Astrocyte (in vitro differentiated cells and primary cell): ENCODE results near the gene IRAK1.

Experiments used
- EZH2 ChIP-seq: IDR thresholded peaks from 2 replicates; pipeline ENCODE4 v1.6.1; 2012; ENCODE audit warnings: mild to moderate bottlenecking, low read length, inconsistent platforms; ENCODE audit not compliant: insufficient read depth
- TF ChIP-seq, protein P1 (sequence below): IDR thresholded peaks from 2 replicates; pipeline ENCODE4 v1.5.1; 2011; ENCODE audit warnings: low read depth, mild to moderate bottlenecking, inconsistent platforms, low read length, moderate library complexity; ENCODE audit not compliant: insufficient read depth

DNA sequence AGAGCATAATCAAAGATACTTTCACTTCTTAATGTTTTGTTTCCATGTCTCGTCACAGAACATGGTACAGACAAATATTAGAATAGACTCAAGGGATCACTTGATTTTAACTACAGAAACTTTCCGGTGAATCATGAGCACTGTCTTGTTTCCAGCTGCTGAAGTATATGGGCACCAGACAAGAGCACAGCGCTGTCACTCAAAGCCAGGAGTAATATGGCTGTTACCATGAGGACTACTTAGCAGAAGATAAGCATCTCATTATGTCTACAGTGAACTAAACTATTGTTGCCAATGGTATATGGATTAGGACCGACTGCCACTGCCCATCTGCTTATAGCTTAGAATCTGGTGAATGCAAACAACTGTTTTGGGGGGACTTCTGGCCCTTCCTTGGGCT lies 43.5 kb upstream of the IRAK1 start:
- TF ChIP-seq, protein P1, sequence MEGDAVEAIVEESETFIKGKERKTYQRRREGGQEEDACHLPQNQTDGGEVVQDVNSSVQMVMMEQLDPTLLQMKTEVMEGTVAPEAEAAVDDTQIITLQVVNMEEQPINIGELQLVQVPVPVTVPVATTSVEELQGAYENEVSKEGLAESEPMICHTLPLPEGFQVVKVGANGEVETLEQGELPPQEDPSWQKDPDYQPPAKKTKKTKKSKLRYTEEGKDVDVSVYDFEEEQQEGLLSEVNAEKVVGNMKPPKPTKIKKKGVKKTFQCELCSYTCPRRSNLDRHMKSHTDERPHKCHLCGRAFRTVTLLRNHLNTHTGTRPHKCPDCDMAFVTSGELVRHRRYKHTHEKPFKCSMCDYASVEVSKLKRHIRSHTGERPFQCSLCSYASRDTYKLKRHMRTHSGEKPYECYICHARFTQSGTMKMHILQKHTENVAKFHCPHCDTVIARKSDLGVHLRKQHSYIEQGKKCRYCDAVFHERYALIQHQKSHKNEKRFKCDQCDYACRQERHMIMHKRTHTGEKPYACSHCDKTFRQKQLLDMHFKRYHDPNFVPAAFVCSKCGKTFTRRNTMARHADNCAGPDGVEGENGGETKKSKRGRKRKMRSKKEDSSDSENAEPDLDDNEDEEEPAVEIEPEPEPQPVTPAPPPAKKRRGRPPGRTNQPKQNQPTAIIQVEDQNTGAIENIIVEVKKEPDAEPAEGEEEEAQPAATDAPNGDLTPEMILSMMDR: no peak
- no peak for TF ChIP-seq EZH2
